GM19467 (cell line): ENCODE measurements around the gene GFRA1.

Experiments used
- ATAC-seq: cut with Tn5 transposase; IDR thresholded peaks from one replicate; pipeline ENCODE4 v1.9.1; 2021; ENCODE audit warnings: mild to moderate bottlenecking, moderate library complexity; ENCODE audit not compliant: unreplicated experiment

Gene GFRA1

DNA sequence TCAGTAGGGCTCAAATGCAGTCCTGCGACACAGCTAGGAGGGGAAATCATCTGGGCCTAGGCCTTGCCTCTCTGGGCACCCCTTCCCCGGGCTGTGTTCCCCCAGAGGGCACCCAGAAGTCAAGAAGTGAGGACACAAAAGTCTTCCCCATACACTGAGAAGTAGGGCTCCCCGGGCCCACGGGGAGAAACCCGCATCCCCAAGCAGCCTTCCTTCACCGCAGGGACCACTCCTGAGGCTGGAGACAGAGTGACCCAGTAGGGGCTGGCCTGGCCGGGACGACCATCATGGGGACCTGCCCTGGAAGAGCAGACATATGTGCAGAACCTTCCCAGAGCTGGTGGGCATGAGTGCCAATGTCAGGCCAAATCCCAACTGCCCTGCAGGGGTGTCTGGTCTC lies 163.5 kb downstream of the GFRA1 start:
- no peak for ATAC-seq

GRCh38 chr10:116108095-116108494 lies 164.9 kb downstream of the GFRA1 start:
- ATAC-seq, result no peak

DNA sequence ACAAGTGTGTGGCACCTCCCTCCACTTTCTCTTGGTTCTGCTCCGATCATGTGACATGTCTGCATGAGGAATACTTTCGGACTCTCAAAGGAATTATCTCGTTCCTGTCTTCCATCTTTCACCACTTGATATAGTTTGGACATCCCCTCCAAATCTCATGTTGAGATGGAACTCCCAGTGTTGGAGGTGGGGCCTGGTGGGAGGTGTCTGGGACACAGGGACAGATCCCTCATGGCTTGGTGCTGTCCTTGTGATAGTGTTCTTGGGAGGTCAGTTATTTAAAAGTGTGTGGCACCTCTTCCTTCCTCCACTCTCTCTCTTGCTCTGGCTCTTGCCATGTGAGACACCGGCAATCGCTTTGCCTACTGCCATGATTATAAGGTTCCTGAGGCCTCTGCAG lies 166.4 kb downstream of the GFRA1 start:
- ATAC-seq, result no peak

DNA sequence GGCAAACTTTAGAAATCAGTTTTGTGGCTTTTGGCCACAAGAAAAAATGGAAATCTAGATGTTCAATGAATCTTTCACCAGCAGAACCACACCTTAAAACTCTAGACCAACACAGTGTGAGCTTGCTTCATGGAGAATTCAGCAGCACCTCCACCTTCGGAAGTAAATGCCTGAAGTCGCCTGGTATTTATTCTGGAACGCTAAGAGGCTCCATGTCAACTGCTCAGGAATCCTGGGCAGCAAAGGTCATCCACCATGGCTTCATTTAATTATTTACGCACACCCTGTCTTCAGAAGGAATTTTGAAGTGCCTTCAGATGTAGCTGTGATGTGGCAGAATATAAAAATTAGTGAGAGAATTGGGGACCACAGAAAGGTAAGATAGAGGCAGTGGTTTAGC lies 167.7 kb downstream of the GFRA1 start:
- ATAC-seq, result no peak

GRCh38 chr10:116104210-116104932 lies 168.6 kb downstream of the GFRA1 start:
- no peak for ATAC-seq

GRCh38 chr10:116103668-116104067 lies 169.3 kb downstream of the GFRA1 start:
- ATAC-seq, result no peak

DNA sequence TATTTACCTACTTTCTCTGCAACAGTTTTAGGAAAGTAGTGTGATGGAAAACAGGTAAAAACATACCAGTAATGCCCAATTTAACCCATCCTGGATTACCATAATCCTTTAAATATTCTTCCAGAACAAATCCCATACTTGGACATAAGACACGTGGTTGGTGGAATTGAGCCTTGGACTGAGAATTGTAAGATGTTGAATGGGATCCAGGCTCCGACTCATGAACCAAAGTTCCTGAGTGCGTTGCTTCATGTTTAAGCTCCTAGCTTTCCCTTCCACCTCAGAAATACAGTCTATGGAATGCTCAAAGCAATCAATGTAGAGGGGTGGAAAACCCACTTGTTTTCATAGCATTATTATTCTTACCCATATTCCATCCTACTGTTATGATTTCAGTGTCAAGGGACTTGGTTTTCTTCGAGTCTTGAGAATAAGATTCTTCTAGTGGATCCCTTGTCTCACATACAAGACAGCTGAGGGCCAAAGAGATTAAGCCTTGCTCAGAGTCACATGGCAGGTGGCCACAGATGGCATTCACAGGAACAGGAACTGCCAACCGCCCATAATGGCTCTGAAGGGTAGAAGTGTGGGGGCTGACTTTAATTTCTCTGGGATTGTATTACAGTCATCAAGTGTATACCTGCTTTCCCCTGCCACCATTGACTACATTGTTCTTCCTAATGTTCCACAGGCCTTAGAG lies 171.2 kb downstream of the GFRA1 start:
- ATAC-seq, result no peak

GRCh38 chr10:116100984-116101383 lies 172.0 kb downstream of the GFRA1 start:
- no peak for ATAC-seq

GRCh38 chr10:116099023-116099420 lies 174.0 kb downstream of the GFRA1 start:
- no peak for ATAC-seq

GRCh38 chr10:116098411-116099022 lies 174.5 kb downstream of the GFRA1 start:
- ATAC-seq, result no peak

DNA sequence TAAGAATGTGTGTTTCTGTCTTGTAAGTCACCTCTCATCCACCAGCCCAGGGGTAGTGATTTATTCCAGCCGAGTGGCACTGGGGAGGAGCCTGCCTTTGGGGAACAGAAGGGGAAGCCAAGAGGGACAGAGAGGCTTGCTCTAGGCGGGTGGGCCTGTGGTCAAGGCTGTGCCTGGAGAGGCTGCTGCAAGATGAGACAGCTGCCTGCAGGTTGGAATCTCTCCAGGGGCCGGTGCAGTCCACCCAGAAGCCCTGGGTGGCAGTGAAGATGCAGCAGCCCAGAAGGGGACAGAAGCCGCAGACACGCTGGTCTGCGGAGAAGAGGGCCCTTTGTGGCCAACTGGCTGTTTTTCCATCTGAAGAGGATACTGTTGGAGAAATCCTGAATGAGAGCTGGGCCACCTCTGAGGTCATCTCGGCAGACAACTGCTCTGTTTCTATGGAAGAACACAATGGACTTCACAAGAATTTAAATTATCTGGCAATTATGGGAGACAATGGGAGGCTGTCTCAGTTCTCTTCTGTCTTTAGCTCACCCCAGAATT lies 175.7 kb downstream of the GFRA1 start:
- ATAC-seq, result no peak

DNA sequence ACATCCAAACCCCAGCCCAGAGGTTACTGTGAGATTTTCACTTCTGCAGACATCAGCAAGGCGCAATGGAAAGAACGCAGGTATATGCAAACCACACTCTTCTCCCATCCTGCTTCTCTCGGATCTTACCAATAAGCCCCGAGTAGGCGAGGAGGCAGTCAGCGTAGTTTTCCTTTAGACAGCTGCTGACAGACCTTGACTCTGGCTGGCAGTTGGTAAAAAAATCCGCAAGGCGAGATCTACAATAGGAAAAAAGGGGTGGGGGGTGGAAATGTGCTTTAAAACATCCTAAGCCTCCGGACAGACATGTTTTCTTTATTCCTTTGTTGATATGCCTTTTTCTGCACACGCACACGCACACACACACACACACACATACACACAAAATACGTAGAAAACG lies 176.5 kb downstream of the GFRA1 start:
- no peak for ATAC-seq

DNA sequence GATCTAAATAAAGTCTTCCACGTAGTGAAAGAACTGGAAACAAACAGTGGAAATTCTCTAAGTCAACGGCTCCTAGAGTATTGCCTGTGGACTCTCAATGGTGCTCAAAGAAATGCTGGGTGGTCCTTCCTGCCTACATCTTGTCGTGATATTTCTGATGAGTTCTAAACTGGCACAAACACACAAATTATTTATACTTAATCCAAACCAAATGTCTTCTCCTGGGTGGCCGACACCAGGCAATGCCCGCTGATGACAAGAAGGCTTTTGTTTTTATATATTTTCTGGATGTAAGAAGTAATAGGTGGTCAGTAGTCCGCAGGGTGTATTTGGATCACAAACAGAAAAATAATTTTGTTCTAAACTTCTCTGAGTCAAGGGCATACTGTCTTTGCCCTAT lies 178.7 kb downstream of the GFRA1 start:
- ATAC-seq, result no peak

- ATAC-seq, result no peak
These were observed 180.0 kb downstream of the GFRA1 start for GRCh38 chr10:116093031-116093430.

DNA sequence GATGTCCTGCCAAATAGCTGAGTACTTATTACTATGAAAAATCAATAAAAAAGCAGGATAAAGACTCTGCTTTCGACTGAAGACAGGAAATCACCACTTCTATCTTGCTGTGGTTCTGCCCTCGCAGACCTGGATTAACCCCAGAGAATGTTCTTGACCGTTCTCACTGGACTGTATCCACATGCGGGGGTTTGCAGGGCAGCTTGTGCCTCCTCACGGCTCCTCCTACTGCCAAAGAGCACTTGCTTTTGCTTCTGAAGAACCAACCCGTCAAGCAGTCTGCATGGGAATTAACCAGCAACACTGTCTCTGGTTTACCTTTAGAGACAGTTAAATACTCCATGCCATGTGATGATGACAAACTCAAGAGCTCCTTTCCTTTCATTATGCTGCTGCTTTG lies 184.0 kb downstream of the GFRA1 start:
- ATAC-seq, result no peak

DNA sequence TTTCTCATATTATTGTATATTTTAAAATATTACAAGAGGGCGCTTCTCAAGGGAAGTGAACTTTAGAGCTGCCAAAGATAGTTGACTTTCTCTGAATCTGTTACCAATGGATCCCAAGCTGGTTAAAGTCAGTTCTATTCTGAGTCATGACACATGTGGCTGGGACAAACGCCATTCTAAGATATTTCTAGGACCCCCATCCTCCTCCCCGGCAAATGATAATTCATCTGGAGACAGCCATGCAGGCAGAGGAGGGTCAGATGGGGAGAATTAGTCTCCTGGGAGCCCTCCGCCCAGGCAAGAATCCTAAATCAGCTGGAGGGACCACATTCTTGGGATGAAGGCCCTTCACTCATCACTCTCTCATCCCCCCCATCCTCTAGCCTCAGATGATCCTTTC lies 187.7 kb downstream of the GFRA1 start:
- no peak for ATAC-seq

DNA sequence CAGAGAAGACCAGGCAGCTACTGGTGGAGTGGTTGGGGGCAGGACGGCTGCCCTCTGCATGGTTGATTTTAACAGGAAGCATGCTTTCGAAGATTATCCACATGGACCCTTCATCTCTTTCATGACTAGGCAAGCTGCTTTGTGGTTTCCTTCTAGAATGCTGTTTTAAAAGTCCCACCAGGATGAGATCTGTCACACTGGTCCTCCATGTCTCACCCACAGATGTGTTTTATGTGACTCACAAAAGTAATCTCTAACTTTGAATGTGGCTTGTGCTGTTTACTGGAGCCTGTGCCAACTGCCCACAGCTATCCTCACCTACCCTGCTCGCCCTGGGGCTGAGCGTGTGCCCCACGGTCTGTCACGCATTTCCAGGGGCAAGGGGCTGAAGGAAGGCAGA lies 188.8 kb downstream of the GFRA1 start:
- ATAC-seq, result no peak

DNA sequence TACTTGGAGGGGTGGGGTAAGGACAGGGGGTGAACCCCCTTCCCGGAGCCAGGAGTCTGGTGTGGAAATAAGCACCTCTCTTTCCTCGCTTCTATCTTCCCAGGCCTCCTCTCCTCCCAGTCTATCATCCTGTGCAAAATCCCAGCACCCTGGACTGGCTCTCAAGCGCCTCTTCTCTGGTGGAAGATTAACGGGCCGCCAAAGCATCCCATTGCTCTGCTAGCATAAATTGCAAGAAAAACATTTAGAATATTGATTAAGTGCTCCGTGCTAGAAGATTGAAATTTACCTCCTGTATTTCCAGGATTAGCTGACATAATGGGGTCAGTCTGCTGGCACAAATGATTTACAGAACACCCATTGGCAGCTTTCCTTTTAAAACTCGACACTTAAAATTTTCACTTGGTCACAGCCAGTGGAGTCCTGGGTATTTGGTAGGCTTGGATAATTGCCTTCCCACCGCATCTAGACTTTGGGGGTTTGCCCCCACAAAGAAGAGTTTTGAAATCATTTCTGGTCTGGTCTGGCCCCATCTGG lies 189.7 kb downstream of the GFRA1 start:
- no peak for ATAC-seq

GRCh38 chr10:116082762-116083161 lies 190.2 kb downstream of the GFRA1 start:
- no peak for ATAC-seq

- no peak for ATAC-seq
These were observed 190.8 kb downstream of the GFRA1 start for GRCh38 chr10:116082206-116082605.

DNA sequence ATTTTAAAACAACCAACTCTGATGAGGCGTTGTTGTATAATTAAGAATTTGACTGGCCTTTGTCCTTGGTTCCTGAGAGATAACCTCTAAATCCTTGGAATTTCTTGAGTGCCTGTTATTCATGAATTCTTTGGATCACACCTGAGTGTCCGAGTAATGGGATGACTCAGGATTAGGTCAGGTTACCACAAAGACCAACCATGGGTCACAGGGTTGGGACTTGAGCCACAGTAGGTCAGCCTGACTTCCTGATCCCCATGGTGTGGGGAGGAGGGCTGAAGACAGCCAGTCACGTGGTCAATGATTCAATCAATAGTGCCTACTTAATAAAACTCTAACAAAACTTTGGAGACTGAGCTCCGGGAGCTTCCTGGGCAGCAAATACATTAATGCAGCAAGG lies 192.5 kb downstream of the GFRA1 start:
- ATAC-seq, result no peak

GRCh38 chr10:116079355-116079754 lies 193.7 kb downstream of the GFRA1 start:
- ATAC-seq, result no peak
